Measurements from ENCODE around the gene IPCEF1.

The IPCEF1 gene

DNA sequence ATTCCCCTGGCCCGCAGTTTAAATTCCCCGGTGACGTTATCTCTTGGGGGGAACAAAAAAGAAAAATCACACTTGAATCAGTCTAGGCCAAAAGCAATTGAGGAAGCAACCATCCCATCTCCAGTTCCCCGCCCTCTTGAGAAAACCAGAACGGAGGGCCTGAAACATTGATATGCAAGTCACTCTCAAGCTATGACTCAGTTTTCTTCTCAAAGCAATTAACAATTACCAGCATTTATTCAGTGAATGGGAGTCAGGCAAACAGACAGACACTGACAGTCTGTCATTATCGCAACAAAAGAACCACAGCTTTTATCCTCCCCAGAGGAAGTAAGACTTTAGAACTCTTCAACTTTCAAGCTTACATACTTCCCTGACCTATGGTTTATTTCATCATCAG is 216.7 kb downstream of the IPCEF1 start:
- TF ChIP-seq, protein P1, sequence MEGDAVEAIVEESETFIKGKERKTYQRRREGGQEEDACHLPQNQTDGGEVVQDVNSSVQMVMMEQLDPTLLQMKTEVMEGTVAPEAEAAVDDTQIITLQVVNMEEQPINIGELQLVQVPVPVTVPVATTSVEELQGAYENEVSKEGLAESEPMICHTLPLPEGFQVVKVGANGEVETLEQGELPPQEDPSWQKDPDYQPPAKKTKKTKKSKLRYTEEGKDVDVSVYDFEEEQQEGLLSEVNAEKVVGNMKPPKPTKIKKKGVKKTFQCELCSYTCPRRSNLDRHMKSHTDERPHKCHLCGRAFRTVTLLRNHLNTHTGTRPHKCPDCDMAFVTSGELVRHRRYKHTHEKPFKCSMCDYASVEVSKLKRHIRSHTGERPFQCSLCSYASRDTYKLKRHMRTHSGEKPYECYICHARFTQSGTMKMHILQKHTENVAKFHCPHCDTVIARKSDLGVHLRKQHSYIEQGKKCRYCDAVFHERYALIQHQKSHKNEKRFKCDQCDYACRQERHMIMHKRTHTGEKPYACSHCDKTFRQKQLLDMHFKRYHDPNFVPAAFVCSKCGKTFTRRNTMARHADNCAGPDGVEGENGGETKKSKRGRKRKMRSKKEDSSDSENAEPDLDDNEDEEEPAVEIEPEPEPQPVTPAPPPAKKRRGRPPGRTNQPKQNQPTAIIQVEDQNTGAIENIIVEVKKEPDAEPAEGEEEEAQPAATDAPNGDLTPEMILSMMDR (conservative IDR thresholded peaks at IDR 0.05) = no peak
- H3K27ac ChIP-seq = no peak overlapping the region

DNA sequence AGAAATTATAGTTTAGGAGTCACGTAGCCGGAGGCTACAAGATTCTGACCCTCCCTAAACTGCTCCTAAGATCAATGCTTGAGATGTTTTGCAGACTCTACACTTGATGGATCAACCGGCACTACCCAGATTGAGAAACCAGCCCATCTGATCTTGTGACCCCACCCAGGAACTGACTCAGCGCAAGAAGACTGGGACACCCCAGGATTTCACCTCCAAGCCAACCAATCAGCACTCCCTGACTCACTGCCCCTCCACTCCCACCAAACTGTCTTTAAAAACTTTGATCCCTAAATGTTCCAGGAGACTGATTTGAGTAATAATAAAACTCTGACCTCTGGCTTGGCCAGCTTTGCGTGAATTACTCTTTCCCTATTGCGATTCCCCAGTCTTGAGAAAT is 217.8 kb downstream of the IPCEF1 start:
- H3K27ac ChIP-seq = no peak overlapping the region
- TF ChIP-seq, protein P1 (conservative IDR thresholded peaks at IDR 0.05) = no peak

DNA sequence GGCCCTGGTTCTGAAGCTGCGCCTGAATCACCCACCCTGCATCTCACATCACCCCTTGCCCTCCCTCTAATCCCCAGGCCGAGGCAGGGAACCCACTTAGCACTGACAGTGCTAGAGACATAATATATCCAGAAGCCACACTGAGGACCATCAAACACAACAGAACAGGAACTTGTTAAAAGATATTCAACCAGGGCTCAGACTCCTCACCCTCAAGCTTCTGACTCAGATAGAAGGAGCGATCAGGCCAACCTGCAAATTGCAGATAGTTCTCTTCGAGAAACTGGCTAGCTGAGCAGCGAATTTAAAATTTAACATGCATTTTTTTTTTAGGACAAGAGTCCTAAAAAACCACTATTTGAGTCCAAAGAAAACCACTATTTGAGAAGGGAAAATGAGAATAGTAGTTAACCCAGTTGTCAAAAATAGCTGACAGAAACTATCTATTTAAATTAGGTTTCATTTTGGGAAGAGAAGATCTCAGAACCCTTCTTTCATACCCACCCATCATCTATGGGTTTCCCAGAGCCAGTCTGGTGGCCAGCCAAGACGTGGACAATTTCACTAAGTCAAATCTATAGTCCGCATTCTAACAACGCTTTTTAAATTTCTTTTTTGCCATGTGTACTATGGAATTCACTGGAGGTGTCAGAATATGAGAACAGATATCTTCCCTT is 222.0 kb downstream of the IPCEF1 start:
- TF ChIP-seq, protein P1 (conservative IDR thresholded peaks at IDR 0.05) = no peak
- no peak overlapping the region for H3K27ac ChIP-seq

DNA sequence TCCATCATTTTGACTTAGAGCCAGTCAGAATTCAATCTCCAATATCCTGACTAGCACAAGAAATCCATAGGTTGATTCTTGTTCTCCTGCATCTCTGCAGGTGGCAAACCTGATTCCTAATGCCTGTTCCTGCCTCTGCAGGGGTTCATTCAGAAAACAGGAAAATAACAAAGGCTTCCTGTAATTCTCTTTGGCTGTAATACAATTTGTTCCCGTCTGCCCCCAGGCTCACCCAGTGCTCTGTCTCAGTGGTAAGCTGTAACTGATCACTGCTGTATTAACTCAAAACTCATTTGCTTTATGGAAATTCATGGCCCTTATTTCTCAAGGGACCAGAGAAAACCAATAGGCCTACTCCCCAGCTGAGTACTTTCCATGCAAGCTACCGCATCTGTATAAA is 228.9 kb downstream of the IPCEF1 start:
- no peak overlapping the region for H3K27ac ChIP-seq
- TF ChIP-seq, protein P1 (conservative IDR thresholded peaks at IDR 0.05) = no peak

DNA sequence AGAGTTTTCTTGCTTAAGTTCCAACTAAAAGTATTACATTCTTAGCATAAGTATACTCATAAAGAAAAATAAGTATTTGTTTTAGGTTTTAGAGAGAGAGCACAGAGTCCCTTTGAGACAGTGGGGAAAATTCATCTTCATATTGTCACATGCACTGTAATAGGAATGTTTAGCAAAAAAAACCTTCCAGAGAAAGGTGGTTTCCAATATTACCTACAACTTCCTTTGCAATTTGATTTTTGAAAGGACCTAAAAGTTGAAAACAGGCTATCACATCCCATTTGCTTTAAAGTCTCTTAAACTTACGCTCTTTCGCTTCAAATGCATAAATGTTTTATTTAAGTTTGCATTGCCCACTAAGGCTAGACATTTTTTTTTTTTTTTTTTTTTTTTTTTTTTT is 231.2 kb downstream of the IPCEF1 start:
- no peak overlapping the region for H3K27ac ChIP-seq
- TF ChIP-seq, protein P1 (conservative IDR thresholded peaks at IDR 0.05) = no peak

DNA sequence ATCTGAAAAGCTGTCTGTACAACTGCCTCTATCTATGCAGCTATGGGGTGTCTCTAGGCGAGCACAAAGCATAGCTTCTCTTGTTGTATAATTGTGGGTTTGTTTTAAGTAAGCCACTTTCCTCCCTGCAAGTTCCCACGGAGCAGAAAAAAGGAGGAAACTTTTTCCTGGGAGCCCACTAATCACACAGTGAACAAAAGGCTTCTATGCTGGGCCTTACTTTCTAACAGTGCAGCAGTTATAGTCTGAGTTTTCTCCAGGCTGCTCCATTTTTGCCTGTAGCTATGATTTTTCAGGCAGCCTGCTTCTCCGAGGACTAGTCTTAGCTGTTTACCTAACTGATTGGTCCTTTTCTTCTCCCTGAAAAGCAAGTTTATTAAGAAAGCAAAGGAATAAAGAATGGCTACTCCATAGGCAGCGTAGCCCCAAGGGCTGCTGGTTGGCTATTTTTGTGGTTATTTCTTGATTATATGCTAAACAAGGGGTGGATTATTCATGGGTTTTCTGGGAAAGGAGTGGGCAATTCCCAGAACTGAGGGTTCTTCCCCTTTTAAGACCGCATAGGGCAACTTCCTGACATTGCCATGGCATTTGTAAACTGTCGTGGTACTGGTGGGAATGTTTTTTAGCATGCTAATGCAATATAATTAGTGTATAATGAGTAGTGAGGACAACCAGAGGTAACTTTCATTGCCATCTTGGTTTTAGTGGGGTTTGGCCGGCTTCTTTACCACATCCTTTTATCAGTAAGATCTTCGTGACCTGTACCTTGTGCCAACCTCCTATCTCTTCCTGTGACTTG is 233.2 kb downstream of the IPCEF1 start:
- TF ChIP-seq, protein P1 (conservative IDR thresholded peaks at IDR 0.05) = no peak
- no peak overlapping the region for H3K27ac ChIP-seq

DNA sequence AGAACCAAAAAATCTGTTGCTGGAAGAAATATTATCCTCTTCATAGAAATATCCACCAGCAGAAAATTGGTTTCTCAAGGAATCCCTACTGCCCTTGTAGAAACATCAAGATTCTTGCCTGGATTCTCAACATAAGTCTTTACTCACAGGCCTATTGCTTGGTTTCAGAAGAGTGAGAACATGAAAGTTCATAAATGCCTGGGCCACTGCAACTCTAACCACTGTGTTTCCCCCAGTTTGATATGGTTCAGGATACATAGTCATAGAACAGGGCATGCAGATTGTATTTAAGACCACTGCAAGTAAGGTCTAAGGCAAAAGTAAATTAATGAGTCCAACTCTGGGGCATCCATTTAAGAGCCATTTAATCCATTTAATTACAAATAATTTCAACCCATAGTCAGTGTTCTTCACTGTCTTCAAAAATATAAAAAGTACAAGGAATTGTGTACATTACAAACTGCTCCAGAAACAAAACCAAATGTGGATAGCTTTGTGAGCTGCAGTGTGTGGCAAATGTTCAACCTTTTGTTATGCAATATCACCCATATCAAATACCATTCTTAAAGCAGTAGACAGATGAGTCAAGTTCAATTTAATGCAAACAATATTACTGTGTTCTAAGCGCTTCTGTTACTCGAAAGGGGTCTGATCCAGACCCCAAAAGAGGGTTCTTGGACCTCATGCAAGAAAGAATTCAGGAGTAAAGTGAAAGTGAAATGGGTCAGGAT is 234.2 kb downstream of the IPCEF1 start:
- TF ChIP-seq, protein P1 (conservative IDR thresholded peaks at IDR 0.05) = no peak
- no peak overlapping the region for H3K27ac ChIP-seq

Data from VCaP (cell line).